GM12864 (cell line): Measurements from ENCODE around the gene NALCN.

Experiments used
- DNase-seq: peaks from one replicate; pipeline ENCODE4 v3.0.0-alpha.2; 2011; ENCODE audit warnings: low read depth
- H3K4me3 ChIP-seq: 2 replicates; pipeline ENCODE4 v1.5.1; 2011; ENCODE audit warnings: mild to moderate bottlenecking, low read depth, low read length, control low read depth
- TF ChIP-seq, protein P1 (sequence below): IDR thresholded peaks from 2 replicates; pipeline ENCODE4 v1.5.1; 2011; ENCODE audit warnings: low read depth, mild to moderate bottlenecking, moderate library complexity, low read length, control low read depth, inconsistent platforms; ENCODE audit errors: missing control alignments

The NALCN gene

DNA sequence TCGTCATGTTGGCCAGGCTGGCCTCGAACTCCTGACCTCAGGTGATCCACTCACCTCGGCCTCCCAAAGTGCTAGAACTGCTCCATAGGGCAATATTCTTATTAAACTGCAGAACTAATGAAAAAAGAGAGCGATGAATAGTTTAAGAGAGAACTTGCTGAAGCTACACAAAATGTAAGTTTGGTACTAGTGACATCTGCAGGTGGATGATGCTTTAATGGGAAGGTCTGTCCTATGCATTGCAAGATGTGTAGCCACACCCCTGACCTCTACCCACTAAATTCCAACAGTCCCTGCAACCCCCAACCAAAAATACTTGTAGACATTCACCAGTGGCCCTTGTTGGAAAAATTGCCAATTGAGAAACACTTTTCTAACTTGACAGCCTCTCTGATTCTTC lies 117.8 kb downstream of the NALCN start:
- DNase-seq: no peak
- TF ChIP-seq, protein P1, sequence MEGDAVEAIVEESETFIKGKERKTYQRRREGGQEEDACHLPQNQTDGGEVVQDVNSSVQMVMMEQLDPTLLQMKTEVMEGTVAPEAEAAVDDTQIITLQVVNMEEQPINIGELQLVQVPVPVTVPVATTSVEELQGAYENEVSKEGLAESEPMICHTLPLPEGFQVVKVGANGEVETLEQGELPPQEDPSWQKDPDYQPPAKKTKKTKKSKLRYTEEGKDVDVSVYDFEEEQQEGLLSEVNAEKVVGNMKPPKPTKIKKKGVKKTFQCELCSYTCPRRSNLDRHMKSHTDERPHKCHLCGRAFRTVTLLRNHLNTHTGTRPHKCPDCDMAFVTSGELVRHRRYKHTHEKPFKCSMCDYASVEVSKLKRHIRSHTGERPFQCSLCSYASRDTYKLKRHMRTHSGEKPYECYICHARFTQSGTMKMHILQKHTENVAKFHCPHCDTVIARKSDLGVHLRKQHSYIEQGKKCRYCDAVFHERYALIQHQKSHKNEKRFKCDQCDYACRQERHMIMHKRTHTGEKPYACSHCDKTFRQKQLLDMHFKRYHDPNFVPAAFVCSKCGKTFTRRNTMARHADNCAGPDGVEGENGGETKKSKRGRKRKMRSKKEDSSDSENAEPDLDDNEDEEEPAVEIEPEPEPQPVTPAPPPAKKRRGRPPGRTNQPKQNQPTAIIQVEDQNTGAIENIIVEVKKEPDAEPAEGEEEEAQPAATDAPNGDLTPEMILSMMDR: no peak
- H3K4me3 ChIP-seq: no peak overlapping the region

GRCh38 chr13:101297794-101298193 lies 118.5 kb downstream of the NALCN start:
- no peak for DNase-seq
- TF ChIP-seq, protein P1: no peak

DNA sequence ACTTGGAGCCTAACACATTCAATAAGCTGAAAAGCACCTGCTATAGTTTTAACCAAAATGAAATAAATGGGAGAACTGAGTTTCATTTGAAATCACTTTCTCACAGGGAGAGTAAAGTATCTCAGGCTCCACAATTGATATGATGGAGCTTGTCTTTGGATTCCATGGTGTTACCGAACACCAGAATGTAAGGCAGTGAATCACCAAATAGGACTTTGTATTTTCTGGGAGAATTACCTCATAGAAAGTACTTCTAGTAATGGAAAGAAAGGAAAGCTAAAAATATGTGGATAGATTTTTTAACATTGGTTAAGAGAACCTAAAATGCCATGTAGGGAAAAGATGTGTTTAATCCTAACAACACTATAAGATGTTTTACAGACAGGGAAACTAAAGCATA lies 123.6 kb downstream of the NALCN start:
- TF ChIP-seq, protein P1: no peak
- no peak for DNase-seq
- H3K4me3 ChIP-seq: no peak overlapping the region

More at GRCh38 chr13:101297794-101298193, 118.5 kb downstream of the NALCN start:
- H3K4me3 ChIP-seq: no peak overlapping the region

GRCh38 chr13:101291646-101292515 lies 124.4 kb downstream of the NALCN start:
- no peak for DNase-seq
- H3K4me3 ChIP-seq: no peak overlapping the region
- TF ChIP-seq, protein P1: no peak

DNA sequence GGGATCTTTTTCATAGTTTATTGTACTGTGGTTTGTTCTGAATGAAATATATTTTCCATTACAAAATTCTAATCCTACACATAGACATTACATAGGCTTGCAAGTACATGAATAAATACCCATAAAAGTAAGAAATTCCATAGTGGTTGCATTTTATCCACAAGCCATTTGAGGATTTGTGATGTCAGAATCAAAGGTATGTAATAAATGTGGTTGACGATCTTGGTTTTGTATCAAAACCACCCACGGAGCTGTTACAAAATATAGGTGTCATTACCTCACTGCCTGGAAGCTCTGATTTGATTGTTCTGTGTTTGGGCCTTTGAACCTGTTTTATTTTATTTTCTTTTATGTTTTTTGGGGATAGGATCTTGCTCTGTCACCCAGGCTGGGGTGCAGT lies 125.1 kb downstream of the NALCN start:
- H3K4me3 ChIP-seq: no peak overlapping the region
- no peak for DNase-seq
- TF ChIP-seq, protein P1: no peak

DNA sequence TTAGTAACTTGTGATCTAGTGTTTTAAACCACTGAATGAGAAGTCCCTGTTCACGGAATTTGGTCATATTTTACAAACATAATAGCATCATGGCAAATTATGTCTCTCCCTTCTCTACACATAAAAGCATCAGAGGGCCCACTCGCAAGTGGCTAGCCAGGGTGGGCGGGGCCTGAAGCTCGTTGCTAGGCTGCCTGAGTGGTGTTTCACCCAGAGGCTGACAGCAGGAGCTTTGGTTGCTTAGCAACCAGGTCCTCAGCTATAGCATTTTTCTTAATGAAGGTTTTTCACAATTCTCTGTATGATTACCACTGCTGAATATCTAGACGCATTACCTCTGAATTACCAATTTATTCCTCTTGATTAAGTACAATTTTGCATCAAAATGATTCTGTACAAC lies 126.5 kb downstream of the NALCN start:
- TF ChIP-seq, protein P1: no peak
- H3K4me3 ChIP-seq: no peak overlapping the region
- no peak for DNase-seq

DNA sequence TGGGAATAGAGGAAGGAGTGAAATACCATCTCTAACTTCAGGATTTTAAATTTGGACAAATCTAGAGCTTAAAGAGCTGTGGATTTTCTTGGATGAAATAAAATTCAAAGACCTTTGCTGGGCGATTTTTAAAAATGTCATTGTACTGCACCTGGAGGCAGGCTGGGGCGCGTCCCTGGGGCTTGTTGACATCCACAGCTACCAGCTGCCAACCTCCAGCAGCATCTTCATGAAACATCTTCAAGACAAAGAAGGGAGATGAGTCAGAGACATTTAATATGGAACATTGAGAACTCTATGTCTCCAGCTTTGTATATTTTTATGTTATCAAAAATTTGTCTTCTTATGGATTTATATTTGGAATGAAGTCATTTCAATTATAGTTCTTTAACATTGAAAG lies 132.5 kb downstream of the NALCN start:
- no peak overlapping the region for H3K4me3 ChIP-seq

More for the DNA sequence above, 132.5 kb downstream of the NALCN start:
- no peak for DNase-seq
- TF ChIP-seq, protein P1: no peak
